ENCODE results near the gene DAAM2. TPM values are rescaled to one million over a fixed set of nuclear protein-coding genes. Genes with fewer than 3 reads are reported as not detected.

Gene DAAM2
- total and polyA plus RNA-seq, 9 of the 15 experiments (the other 6 are each of a cell fraction or from before 2014, with no cell fraction given), result 0.01 to 0.07 TPM; not detected in 7

GRCh38 chr6:39834278-39834677 is 42.1 kb downstream of the DAAM2 start:
- Histone ChIP-seq H3K4me2 (ENCODE audit: insufficient read depth, low read length) (no peak overlapping the region), H3K27me3 (ENCODE audit: control insufficient read depth in 2 of 2, insufficient read depth in 2 of 2, low read length in 2 of 2) (peaks cover 2 to 16% of the 10 kb centered on the region in 2 experiments; a peak in 3 of 5 replicates), H3K79me2 (ENCODE audit: control insufficient read depth, insufficient read depth, low read length) (no peaks in the 10 kb centered on the region), H3K9me3 (replicated peaks; ENCODE audit: control insufficient read depth, insufficient read depth, low read depth, low read length) (no peaks in the 10 kb centered on the region), H4K20me1 (replicated peaks; ENCODE audit: control insufficient read depth, insufficient read depth, low read length) (no peaks in the 10 kb centered on the region; the same call in 1 of the 2 replicates), H3K27ac (ENCODE audit: extremely low read depth, low read depth, low read length) (no peak overlapping the region), H3K4me3 (no peak overlapping the region), H3K4me1 (replicated peaks in 1 of 2; ENCODE audit: control insufficient read depth in 2 of 2, insufficient read depth in 2 of 2, low read length in 2 of 2) (no peaks in the 10 kb centered on the region; a peak in 1 of 5 replicates), H3K9me1 (ENCODE audit: control insufficient read depth, insufficient read depth, low read length) (no peaks in the 10 kb centered on the region), H3K36me3 (ENCODE audit: control insufficient read depth, insufficient read depth, low read length) (no peaks in the 10 kb centered on the region), H3K9ac (ENCODE audit: insufficient read depth in 1 of 2, low read depth in 2 of 2, low read length in 2 of 2) (no peak overlapping the region), H2AFZ (ENCODE audit: low read depth, low read length) (no peak overlapping the region)
- no TSS peak for BruUV-seq (replicated peaks)
- ATAC-seq (no peak), DNase-seq (ENCODE audit: extremely low read depth in 1 of 4, low spot score in 3 of 4) (no peak), FAIRE-seq (peak; percentile 11)
- in situ Hi-C loops (cut with MboI), result no loop called here
- POLR2A ChIA-PET, result interaction anchor here (1.4 kb wide), 1 partner anchor 9 kb away, joined by 6 read pairs; no protein-coding TSS in a partner anchor
- no peak for TF ChIP-seq POLR3G (IDR thresholded peaks at IDR 0.05; ENCODE audit: extremely low read depth, insufficient read length, insufficient replicate concordance)
- no peak for TF ChIP-seq ARID3B (CRISPR knock-in tag; IDR thresholded peaks at IDR 0.05; ENCODE audit: borderline replicate concordance)
- no peak for TF ChIP-seq ELK3 (CRISPR knock-in tag; IDR thresholded peaks at IDR 0.05)
- TF ChIP-seq L3MBTL2 (IDR thresholded peaks at IDR 0.05), result no peak
- no peak for TF ChIP-seq RNF2 (IDR thresholded peaks at IDR 0.05)
- TF ChIP-seq RUNX1 (IDR thresholded peaks at IDR 0.05; ENCODE audit: low read depth), result no peak
- no peak for TF ChIP-seq ZHX1 (conservative IDR thresholded peaks at IDR 0.05; ENCODE audit: low read length)
- TF ChIP-seq DACH1 (IDR thresholded peaks at IDR 0.05; ENCODE audit: partially characterized antibody), result no peak
- TF ChIP-seq TRIM28 (IDR thresholded peaks at IDR 0.05), result no peak
- no peak for TF ChIP-seq E2F3 (CRISPR knock-in tag; IDR thresholded peaks at IDR 0.05)
- TF ChIP-seq, protein P1, sequence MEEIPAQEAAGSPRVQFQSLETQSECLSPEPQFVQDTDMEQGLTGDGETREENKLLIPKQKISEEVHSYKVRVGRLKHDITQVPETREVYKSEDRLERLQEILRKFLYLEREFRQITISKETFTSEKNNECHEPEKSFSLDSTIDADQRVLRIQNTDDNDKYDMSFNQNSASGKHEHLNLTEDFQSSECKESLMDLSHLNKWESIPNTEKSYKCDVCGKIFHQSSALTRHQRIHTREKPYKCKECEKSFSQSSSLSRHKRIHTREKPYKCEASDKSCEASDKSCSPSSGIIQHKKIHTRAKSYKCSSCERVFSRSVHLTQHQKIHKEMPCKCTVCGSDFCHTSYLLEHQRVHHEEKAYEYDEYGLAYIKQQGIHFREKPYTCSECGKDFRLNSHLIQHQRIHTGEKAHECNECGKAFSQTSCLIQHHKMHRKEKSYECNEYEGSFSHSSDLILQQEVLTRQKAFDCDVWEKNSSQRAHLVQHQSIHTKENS (CRISPR knock-in tag; IDR thresholded peaks at IDR 0.05), result no peak
- TF ChIP-seq TAF1 (IDR thresholded peaks at IDR 0.05; ENCODE audit: control insufficient read depth, extremely low read depth, insufficient read depth, low read length, severe bottlenecking), result no peak
- no peak for TF ChIP-seq FOS (IDR thresholded peaks at IDR 0.05; ENCODE audit: extremely low read depth, insufficient read length)
- TF ChIP-seq TEAD1 (CRISPR knock-in tag; IDR thresholded peaks at IDR 0.05), result no peak
- WGBS (ENCODE audit: insufficient coverage, low coverage, missing lambda C conversion rate), result 1% methylated on average over 4 of the region's 4 CpGs
- CTCF ChIA-PET (ENCODE audit: low intra/inter-chr PET ratio), result no interaction called here
- intact Hi-C loops (cut with micrococcal nuclease), result no loop called here
